CD4-positive, alpha-beta memory T cell (primary cell): ENCODE measurements around the gene MBNL1. TPM values are rescaled to one million over a fixed set of nuclear protein-coding genes. Genes with fewer than 3 reads are reported as not detected.

ENCODE experiments used
- CTCF ChIA-PET: fragments of 350-600 bp; sonication (Branson Sonifier 250); formaldehyde crosslinking; loops from one replicate; lab custom pipeline; 2021; ENCODE audit warnings: inconsistent platforms; ENCODE audit not compliant: partially characterized antibody; lab: Charles Lee
- POLR2A ChIA-PET: fragments of 350-600 bp; sonication (Branson Sonifier 250); formaldehyde crosslinking; loops from one replicate; lab custom pipeline; 2021; ENCODE audit not compliant: partially characterized antibody; lab: Charles Lee
- DNase-seq, 5 donors: peaks; one replicate each; pipeline versions ENCODE4 v3.0.0 to v3.0.0-alpha.2; 2020 to 2022; ENCODE audit warnings: mixed read lengths in 1 of 5
- H3K27ac ChIP-seq: one replicate; pipeline ENCODE4 v1.7.0; 2013; ENCODE audit warnings: low read depth, low read length
- H3K27me3 ChIP-seq: 2 replicates; pipeline ENCODE4 v1.7.0; 2013; ENCODE audit warnings: mild to moderate bottlenecking, low read length, moderate library complexity; ENCODE audit not compliant: insufficient read depth
- H3K36me3 ChIP-seq: 2 replicates; pipeline ENCODE4 v1.7.0; 2013; ENCODE audit warnings: mild to moderate bottlenecking, low read length, moderate library complexity; ENCODE audit not compliant: insufficient read depth
- H3K4me1 ChIP-seq: 2 replicates; pipeline ENCODE4 v1.7.0; 2013; ENCODE audit warnings: mild to moderate bottlenecking, low read length, moderate library complexity; ENCODE audit not compliant: insufficient read depth
- H3K4me3 ChIP-seq, 2 donors: one replicate each; pipeline ENCODE4 v1.7.0; 2013; ENCODE audit warnings: low read length in 2 of 2, mild to moderate bottlenecking in 1 of 2
- H3K9me3 ChIP-seq, 2 donors: one replicate each; pipeline ENCODE4 v1.7.0; 2013; ENCODE audit warnings: low read length in 2 of 2, control low read depth in 1 of 2; ENCODE audit not compliant: control insufficient read depth in 1 of 2
- H3K27ac Mint-ChIP-seq, 7 donors: one replicate each; pipeline ENCODE4 v1.8.0; 2020 to 2021; ENCODE audit warnings: mixed read lengths in 7 of 7, mild to moderate bottlenecking in 6 of 7, inconsistent platforms in 3 of 7, moderate library complexity in 3 of 7
- H3K27me3 Mint-ChIP-seq, 2 donors: one replicate each; pipeline ENCODE4 v1.8.0; 2020 to 2021; ENCODE audit warnings: mixed read lengths in 2 of 2
- H3K36me3 Mint-ChIP-seq, 2 donors: one replicate each; pipeline ENCODE4 v1.8.0; 2020 to 2021; ENCODE audit warnings: mixed read lengths in 2 of 2, inconsistent platforms in 1 of 2, mild to moderate bottlenecking in 1 of 2
- H3K4me1 Mint-ChIP-seq, 4 donors: one replicate each; pipeline ENCODE4 v1.8.0; 2020 to 2021; ENCODE audit warnings: mixed read lengths in 4 of 4, mild to moderate bottlenecking in 1 of 4
- H3K4me3 Mint-ChIP-seq, 8 donors: one replicate each; pipeline ENCODE4 v1.8.0; 2020 to 2021; ENCODE audit warnings: mixed read lengths in 8 of 8, mild to moderate bottlenecking in 7 of 8, moderate library complexity in 6 of 8, inconsistent platforms in 3 of 8
- H3K9me3 Mint-ChIP-seq, 8 donors: one replicate each; pipeline ENCODE4 v1.8.0; 2020 to 2021; ENCODE audit warnings: mixed read lengths in 8 of 8, mild to moderate bottlenecking in 5 of 8, inconsistent platforms in 3 of 8, moderate library complexity in 1 of 8
- intact Hi-C: fragments of 100-400 bp; cut with micrococcal nuclease; formaldehyde crosslinking; loops from one replicate; pipeline ENCODE4 v1.15.1; 2023
- polyA plus RNA-seq, 2 donors: library from polyadenylated mRNA; unstranded; fragments of 300-500 nt; fragmentation: Illumina TruSeq; gene quantifications; one replicate each; pipeline ENCODE4 v1.2.3, GENCODE V29; 2021
- total RNA-seq, 2 experiments: library from RNA; stranded (reverse); gene quantifications; one replicate each; pipeline ENCODE4 v1.2.3, GENCODE V29; 2021

MBNL1 gene
- total and polyA plus RNA-seq, 4 experiments from 2014 or later: 289 to 430 (median 361) TPM

DNA sequence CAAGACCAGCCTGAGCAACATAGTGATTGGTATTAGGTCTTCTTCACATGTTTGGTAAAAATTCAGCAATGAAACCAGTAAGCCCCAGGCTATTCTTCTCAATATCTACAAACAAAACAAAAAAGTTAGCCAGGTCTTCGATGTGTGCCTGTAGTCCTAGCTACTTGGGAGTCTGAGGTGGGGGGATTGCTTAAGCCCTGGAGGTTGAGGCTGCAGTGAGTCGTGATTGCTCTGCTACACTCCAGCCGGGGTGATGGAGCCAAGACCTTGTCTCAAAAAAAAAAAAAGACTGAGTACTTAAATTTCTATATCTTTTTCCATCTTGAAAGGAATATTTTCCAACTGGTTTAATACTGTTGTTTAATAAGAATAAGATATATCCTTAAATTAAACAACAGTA lies 106.8 kb downstream of the MBNL1 start:
- H3K36me3 ChIP-seq: peaks cover 4% of the 10 kb centered on the region
- Mint-ChIP-seq H3K4me3 (peak overlapping the region in 1 of 8 donors; percentile 17), H3K36me3 (peaks cover 51 to 71% of the 10 kb centered on the region in 2 donors), H3K9me3 (peaks cover 0 to 3% (median 0%) of the 10 kb centered on the region in 8 donors), H3K4me1 (peaks cover 60 to 91% (median 77%) of the 10 kb centered on the region in 4 donors), H3K27me3 (no peaks in the 10 kb centered on the region), H3K27ac (peak overlapping the region in 3 of 7 donors; percentile 31 to 77 (median 38))
- H3K27me3 ChIP-seq: no peaks in the 10 kb centered on the region
- H3K4me1 ChIP-seq: peaks cover 92% of the 10 kb centered on the region
- no peak overlapping the region for H3K27ac ChIP-seq
- ChIA-PET POLR2A (no interaction called here), CTCF (interaction anchor here (0.8 to 3.5 kb wide), 4 partner anchors 12 to 192 kb away, joined by 3 to 9 read pairs (median 4); no protein-coding TSS in a partner anchor)
- H3K9me3 ChIP-seq: no peaks in the 10 kb centered on the region
- DNase-seq: no peak
- intact Hi-C loops: loop anchor here (1.0 to 5.0 kb wide), 2 partner anchors 8 to 38 kb away; no protein-coding TSS in a partner anchor
- H3K4me3 ChIP-seq: no peak overlapping the region

DNA sequence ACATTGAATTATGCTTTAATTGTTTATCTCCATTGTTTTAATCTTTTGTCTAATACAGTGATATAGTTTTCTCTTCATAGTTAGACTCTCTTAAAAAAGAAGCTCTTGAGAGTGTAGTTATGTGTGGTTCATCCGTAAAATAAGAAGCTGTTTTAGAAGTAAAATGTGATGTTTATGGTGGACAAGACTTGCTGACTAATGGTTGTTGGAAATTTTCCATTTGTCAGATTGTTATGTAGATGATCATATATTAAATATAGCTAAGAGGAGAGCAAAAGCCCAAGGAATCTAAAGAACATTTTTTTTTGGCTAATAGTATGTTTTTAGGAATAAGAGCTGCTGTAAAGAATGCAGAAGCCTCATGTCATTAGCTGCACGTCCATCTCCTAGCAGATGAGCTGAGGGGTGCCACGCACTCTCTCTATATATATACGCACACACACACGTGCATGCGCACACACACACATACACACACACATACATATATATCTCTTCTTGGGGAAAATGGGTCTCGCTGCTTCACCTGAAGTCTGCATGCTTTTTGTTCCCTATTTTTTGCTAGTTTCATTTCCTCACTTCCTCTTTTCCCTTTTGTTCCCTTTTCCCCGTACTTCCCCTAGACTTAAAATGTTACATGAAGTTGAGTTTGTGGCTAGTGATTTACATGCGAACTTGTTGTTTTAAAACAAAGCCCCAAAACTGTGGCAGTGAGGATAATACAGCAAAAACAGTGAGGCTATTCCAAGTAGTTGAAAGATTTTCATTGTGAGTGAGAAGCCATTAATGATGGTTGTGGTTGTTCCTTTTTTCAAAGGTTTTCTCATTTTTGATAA lies 107.8 kb downstream of the MBNL1 start:
- CTCF ChIA-PET: interaction anchor here (0.6 to 1.8 kb wide), 2 partner anchors 68 to 80 kb away, joined by 3 to 4 read pairs; no protein-coding TSS in a partner anchor
- Mint-ChIP-seq H3K27ac (peak overlapping the region in 6 of 7 donors; percentile 6 to 86 (median 50)), H3K4me3 (peak overlapping the region in 4 of 8 donors; percentile 27 to 66 (median 42)), H3K36me3 (peaks cover 42 to 63% of the 10 kb centered on the region in 2 donors), H3K9me3 (peaks cover 0 to 3% (median 0%) of the 10 kb centered on the region in 8 donors), H3K4me1 (peaks cover 58 to 89% (median 70%) of the 10 kb centered on the region in 4 donors), H3K27me3 (no peaks in the 10 kb centered on the region)
- H3K4me3 ChIP-seq: no peak overlapping the region
- DNase-seq: no peak
- POLR2A ChIA-PET: interaction anchor here (1.0 kb wide), 2 partner anchors 73 to 134 kb away, joined by 3 to 4 read pairs; no protein-coding TSS in a partner anchor
- intact Hi-C loops: loop anchor here (2.0 to 5.0 kb wide), 2 partner anchors 14 to 39 kb away; no protein-coding TSS in a partner anchor
- peaks cover 90% of the 10 kb centered on the region for H3K4me1 ChIP-seq
- H3K9me3 ChIP-seq: no peaks in the 10 kb centered on the region
- no peak overlapping the region for H3K27ac ChIP-seq
- no peaks in the 10 kb centered on the region for H3K27me3 ChIP-seq
- H3K36me3 ChIP-seq: peaks cover 4% of the 10 kb centered on the region

DNA sequence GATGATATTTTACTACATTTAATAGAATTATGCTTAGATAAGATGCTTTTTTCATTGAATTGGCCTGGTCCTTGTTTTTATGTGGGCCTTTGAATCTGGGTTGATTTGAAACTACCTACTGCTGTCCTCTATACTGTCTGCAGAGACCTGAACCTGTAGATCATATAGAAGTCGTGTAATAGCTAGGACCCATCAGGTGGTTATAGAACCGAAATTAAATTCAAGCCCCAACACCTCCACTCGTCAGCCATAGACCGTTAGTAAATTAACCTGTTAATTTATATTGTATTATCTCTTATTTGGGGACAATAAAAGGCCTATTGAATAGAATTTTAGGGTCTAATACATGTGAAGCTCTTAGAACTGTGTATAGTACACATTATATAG lies 108.4 kb downstream of the MBNL1 start:
- DNase-seq: no peak
- Mint-ChIP-seq H3K27me3 (no peaks in the 10 kb centered on the region), H3K36me3 (peaks cover 36 to 60% of the 10 kb centered on the region in 2 donors), H3K27ac (peak overlapping the region in 4 of 7 donors; percentile 17 to 77 (median 69)), H3K4me3 (peak overlapping the region in 3 of 8 donors; percentile 4 to 27 (median 10)), H3K9me3 (peaks cover 0 to 3% (median 0%) of the 10 kb centered on the region in 8 donors), H3K4me1 (peaks cover 58 to 89% (median 69%) of the 10 kb centered on the region in 4 donors)
- ChIA-PET CTCF (interaction anchor here (0.6 to 1.8 kb wide), 3 partner anchors 67 to 193 kb away, joined by 3 to 4 read pairs (median 4); no protein-coding TSS in a partner anchor), POLR2A (interaction anchor here (1.0 to 1.6 kb wide), 3 partner anchors 10 to 134 kb away, joined by 3 to 4 read pairs (median 4); no protein-coding TSS in a partner anchor)
- no peak overlapping the region for H3K4me3 ChIP-seq
- peaks cover 4% of the 10 kb centered on the region for H3K36me3 ChIP-seq
- no peaks in the 10 kb centered on the region for H3K27me3 ChIP-seq
- H3K9me3 ChIP-seq: no peaks in the 10 kb centered on the region
- H3K27ac ChIP-seq: no peak overlapping the region
- intact Hi-C loops: loop anchor here (2.0 to 5.0 kb wide), 2 partner anchors 14 to 40 kb away; no protein-coding TSS in a partner anchor
- H3K4me1 ChIP-seq: peaks cover 90% of the 10 kb centered on the region

DNA sequence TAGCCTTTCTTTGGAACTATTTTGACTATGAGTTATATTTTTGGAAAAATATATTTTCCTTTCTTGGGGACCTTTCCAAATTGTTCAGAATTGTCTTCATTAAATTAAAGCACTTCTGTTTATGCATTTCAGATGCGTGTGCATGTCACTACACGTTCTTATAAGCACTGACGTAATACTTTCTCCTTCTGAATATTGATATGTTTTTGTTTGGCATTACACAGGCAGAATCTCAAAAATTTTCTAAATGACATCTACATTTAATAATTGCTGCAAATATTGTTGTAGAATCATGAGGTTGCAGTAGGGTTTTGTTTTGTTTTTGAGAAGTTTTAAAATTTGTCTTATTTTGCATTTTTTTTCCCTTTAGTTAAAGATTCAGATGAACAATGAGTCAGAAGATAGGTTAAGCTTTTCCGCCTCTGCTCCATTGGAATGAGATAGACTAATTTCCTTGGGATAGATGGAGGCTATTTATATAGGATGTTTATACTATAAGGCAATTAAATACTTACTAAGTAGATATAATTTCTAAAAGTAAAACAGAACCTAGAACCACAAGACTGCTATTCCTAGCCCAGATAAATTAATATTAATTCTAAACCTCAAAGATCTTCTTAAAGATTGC lies 110.8 kb downstream of the MBNL1 start:
- ChIA-PET POLR2A (interaction anchor here (1.4 kb wide), 1 partner anchor 12 kb away, joined by 3 read pairs; no protein-coding TSS in a partner anchor), CTCF (no interaction called here)
- Histone ChIP-seq H3K4me1 (peaks cover 96% of the 10 kb centered on the region), H3K27me3 (no peaks in the 10 kb centered on the region), H3K27ac (peak overlapping the region; percentile 37), H3K36me3 (peaks cover 4% of the 10 kb centered on the region), H3K9me3 (no peaks in the 10 kb centered on the region), H3K4me3 (no peak overlapping the region)
- peaks cover 0 to 1% (median 0%) of the 10 kb centered on the region in 8 donors for H3K9me3 Mint-ChIP-seq
- DNase-seq: no peak
- peaks cover 62 to 92% (median 74%) of the 10 kb centered on the region in 4 donors for H3K4me1 Mint-ChIP-seq
- peak overlapping the region in 4 of 7 donors; percentile 69 to 82 (median 70) for H3K27ac Mint-ChIP-seq
- H3K27me3 Mint-ChIP-seq: no peaks in the 10 kb centered on the region
- H3K4me3 Mint-ChIP-seq: peak overlapping the region in 4 of 8 donors; percentile 52 to 81 (median 63)
- H3K36me3 Mint-ChIP-seq: peaks cover 32 to 60% of the 10 kb centered on the region in 2 donors
- intact Hi-C loops: loop anchor here (5.0 kb wide), 2 partner anchors 42 to 57 kb away; no protein-coding TSS in a partner anchor

DNA sequence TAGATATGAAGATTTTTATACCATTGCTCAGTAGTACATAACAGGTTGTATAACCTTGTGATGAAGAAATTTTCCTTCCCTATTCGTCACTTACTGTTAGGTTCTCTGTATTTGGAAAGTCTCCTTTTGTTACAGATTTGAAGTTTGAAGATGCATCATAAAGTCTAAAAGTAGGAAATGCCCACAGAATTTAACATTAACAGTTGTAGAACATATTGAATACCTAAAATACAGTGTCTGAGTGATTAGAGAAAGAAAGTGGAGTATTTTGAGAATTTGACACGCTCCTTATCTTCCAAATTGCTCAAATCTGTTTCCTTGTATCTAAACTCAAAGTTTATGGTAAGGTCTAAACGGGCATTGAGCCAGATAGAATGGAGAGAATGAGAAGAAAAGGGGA lies 111.3 kb downstream of the MBNL1 start:
- peak overlapping the region in 7 of 8 donors; percentile 33 to 81 (median 58) for H3K4me3 Mint-ChIP-seq
- no peaks in the 10 kb centered on the region for H3K27me3 Mint-ChIP-seq
- H3K27me3 ChIP-seq: no peaks in the 10 kb centered on the region
- peaks cover 27 to 56% of the 10 kb centered on the region in 2 donors for H3K36me3 Mint-ChIP-seq
- peaks cover 4% of the 10 kb centered on the region for H3K36me3 ChIP-seq
- no peaks in the 10 kb centered on the region for H3K9me3 ChIP-seq
- ChIA-PET POLR2A (no interaction called here), CTCF (no interaction called here)
- no peak overlapping the region for H3K4me3 ChIP-seq
- peak overlapping the region; percentile 23 to 82 (median 69) for H3K27ac Mint-ChIP-seq
- H3K4me1 ChIP-seq: peaks cover 96% of the 10 kb centered on the region
- H3K27ac ChIP-seq: peak overlapping the region; percentile 37
- peaks cover 0 to 1% (median 0%) of the 10 kb centered on the region in 8 donors for H3K9me3 Mint-ChIP-seq
- intact Hi-C loops: loop anchor here (5.0 kb wide), 1 partner anchor 58 kb away; no protein-coding TSS in a partner anchor
- no peak for DNase-seq
- H3K4me1 Mint-ChIP-seq: peaks cover 59 to 92% (median 73%) of the 10 kb centered on the region in 4 donors

DNA sequence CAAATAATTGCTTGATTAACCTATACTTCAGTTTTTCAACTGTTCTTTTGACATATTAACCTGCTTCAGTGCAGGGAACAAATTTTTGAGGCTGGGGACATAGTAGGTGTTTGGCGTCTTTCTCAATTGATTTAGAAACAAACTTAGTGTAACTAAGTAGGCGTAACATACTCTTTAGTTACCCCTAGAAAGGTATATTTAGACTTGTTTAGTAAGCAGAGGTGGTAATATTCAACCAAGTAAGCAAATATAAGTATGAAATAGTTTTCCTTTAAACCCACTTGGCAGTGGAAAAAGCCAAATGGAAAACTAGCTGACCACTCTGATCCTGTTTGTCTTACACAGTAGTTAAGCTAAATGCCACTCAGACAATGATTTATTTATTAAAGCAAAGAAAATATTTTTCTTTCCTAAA lies 113.2 kb downstream of the MBNL1 start:
- Mint-ChIP-seq H3K27ac (peak overlapping the region; percentile 0 to 71 (median 57)), H3K27me3 (no peaks in the 10 kb centered on the region), H3K36me3 (peaks cover 24 to 44% of the 10 kb centered on the region in 2 donors), H3K4me1 (peaks cover 57 to 92% (median 72%) of the 10 kb centered on the region in 4 donors), H3K9me3 (peaks cover 0 to 1% (median 0%) of the 10 kb centered on the region in 8 donors), H3K4me3 (peak overlapping the region in 7 of 8 donors; percentile 20 to 84 (median 64))
- CTCF ChIA-PET: interaction anchor here (0.8 to 1.2 kb wide), 2 partner anchors 9 to 198 kb away, joined by 3 to 5 read pairs; no protein-coding TSS in a partner anchor
- Histone ChIP-seq H3K27me3 (no peaks in the 10 kb centered on the region), H3K4me3 (no peak overlapping the region), H3K4me1 (peaks cover 98% of the 10 kb centered on the region), H3K27ac (peak overlapping the region; percentile 43), H3K36me3 (no peaks in the 10 kb centered on the region), H3K9me3 (no peaks in the 10 kb centered on the region)
- DNase-seq: no peak
- POLR2A ChIA-PET: interaction anchor here (0.7 to 1.8 kb wide), 5 partner anchors 9 to 100 kb away, joined by 3 to 6 read pairs (median 3); no protein-coding TSS in a partner anchor
- intact Hi-C loops: loop anchor here (5.0 kb wide), 1 partner anchor 60 kb away; no protein-coding TSS in a partner anchor
